Effector CD4-positive, alpha-beta T cell (primary cell): ENCODE measurements around the gene CISD2.
"Not testable (repeated sequence)": the region's sequence is repeated elsewhere in the genome, so short reads cannot be mapped to it uniquely, and the experiment has no call there.

ENCODE experiments used
- DNase-seq: peaks from one replicate; pipeline ENCODE4 v3.0.0-alpha.2; 2020
- total RNA-seq: gene quantifications from one replicate; lab custom pipeline; 2026; lab: John Stamatoyannopoulos, UW

The CISD2 gene, protein sequence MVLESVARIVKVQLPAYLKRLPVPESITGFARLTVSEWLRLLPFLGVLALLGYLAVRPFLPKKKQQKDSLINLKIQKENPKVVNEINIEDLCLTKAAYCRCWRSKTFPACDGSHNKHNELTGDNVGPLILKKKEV
- 18.6 reads per million, percentile 45 among the genes with 10 or more reads in this experiment for total RNA-seq

DNA sequence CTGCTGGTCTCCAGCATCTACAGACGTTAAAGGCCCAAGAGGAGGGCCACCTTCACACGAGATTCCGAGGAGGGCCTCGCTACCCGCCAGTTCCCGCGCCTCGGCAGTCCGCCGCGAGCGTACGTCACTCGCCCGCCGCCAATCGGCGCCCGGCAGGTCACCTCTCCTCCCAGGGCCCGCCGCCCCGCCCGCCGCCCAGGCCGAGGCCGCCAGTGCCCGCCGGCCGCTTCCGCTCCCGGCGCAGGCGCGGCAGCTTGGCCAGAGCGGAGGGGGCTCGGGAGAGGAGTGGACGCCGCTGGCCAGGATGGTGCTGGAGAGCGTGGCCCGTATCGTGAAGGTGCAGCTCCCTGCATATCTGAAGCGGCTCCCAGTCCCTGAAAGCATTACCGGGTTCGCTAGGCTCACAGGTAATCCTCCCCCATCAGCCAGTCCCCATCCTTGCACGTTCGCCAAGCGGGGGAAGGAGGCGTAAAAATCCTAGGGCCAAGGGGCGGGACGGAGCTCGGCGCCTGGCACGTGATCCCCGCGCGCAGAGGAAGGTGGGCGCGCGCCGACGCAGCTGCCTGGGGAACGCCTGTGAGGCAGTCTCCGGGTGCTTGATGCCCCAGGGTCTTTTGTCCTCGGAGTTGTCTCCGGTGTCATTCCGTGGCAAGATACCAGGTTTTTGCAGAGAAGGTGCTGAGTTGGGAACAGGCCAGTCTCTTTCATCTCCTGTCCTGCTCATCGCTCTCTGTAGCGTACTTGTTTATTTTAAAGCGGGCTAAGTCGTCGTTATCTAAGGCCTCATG, at the start of gene CISD2:
Gene CISD2 (plus strand): TSS at position 212 of the 788 bp plus-strand sequence. CDS start 93 bp downstream, at position 305.
- peak; percentile 86 for DNase-seq

DNA sequence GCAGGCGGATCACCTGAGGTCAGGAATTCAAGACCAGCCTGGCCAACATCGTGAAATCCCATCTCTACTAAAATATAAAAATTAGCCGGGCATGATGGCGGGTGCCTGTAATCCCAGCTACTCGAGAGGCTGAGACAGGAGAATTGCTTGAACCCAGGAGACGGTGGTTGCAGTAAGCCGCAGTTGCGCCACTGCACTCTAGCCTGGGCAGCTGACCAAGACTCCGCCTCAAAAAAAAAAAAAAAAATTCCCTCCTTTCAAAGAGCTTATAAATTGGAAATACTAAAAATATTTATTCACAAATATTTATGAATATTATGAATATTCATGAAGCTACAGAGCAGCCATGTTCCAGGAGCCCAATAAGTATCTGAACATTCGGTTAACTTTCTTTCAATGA, 49.7 kb upstream of the CISD2 start:
- DNase-seq, result not testable (repeated sequence)

DNA sequence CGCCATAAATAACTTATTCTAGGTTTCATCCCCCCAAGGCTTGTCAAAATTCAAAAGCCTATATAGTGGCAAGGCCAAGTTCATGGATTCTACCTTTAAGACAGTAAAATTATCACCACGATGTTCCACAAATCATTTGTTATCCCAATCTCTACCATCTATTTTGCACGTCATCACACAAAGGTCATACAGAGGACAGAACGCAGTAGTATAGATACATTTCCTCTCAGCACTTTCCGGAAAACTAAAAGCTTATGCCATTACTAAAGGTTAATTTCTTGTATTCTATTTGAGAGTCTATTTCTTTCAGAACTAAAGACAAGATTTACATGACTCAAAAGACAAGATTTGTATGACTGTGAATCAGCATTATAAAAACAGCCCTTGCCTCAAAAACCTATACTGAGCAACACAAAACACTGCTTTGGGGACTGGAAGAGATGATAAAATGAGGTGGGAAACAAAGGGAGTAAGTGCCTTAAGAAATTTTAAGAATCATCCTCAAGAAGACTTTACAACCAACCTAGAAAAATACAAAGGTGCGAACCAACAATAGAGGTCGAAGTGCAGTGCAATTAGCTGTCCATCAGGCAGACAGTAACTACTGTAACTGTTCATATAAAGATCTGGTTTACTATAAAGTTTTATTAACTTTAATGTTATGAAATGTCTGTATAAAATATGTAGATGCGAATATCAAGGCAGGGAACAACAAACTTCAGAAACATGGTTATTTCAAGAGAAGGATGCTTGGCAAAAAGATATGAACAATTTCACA, 49.0 kb upstream of the CISD2 start:
- peak; percentile 37 for DNase-seq

DNA sequence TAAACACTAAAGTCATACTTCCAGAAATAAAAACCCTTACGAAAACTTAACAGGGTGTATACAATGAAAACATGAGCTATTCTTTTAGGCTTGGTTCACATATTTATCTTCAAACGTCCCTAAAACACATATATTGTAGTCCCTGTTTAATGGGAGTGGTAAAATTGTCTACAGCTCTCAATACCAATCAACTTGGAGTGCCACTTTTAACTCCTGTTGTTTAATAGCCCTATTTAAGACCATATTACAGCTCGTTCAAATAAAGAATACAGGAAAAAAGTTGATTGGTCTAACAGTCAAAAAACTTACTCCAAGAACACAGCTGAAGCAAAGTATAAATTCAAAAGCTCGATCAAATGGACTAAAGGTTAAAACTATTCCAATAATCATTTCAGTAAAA, 45.3 kb upstream of the CISD2 start:
- DNase-seq, result no peak

DNA sequence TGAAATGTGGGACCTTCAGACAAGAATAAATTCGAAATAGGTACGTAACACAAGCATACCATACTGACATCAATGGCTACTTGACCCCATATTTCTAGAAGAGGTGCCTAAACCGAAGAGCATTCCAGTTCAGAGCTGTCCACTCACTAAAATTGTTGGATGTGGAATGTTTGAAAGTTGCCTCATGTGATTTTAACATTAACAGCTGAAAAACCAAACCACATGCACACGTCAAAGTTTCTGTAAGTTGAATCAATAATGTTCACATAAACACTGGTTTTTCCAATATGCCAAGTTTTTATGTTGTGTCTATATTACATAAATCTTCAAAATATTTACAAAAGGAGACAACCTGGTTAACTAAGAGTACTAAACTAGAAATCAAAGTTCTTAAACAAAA, 44.9 kb upstream of the CISD2 start:
- DNase-seq, result no peak

DNA sequence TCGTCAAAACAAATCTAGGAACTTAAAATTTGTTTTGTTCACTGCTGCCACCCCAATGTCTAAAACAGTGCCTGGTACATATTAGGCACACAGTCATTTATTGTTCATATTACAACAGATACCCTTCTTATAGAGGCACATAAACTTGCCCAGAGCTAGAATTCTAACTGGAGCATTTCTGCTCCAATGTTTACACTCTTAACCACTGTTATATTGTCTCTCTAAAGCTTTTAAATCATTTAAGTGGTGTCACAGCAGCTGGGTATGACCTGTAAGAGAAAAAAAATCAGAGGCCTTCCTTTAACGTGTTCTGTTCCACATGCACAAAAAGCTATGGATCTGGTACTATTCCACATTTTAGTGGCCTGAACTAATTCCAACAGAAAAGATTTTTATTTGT, 44.4 kb upstream of the CISD2 start:
- no peak for DNase-seq

DNA sequence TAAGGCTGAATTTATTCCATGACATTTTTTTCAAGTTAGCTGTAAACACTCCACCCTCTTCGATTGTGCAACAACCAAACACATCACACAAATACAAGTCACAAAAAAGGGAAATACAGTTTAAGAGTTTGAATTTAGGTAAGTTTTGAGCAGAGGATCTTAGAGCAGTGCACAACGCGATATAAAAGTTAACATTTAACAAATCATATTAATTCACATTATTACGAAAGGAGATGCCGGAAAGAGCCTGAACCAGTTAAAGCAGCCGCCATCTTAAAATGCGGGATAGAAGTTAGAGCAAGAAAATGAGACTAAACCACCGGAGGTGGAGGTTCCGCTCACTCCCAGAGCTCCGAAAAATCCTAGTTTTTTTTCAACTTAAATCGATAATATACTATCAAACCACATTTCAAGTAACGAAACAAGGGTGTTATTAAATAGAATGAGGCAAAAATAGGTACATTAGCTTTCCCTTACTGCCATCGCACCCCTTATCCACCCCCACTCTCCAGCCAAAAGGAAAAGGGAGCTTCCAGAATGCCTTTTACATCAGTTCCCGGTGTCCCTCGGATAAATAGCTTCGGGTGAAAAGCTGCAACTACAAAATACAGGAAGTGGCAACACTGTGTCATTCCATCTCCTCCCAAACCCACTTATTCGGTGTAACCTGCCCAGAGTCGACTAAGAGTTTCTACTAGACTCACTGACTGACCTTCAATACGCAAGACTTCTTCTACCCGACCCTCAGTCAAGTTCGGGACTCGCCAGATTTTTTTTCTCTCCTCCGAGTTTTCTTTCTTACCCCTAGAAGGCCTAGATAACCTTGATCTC, 43.3 kb upstream of the CISD2 start:
- DNase-seq, result peak; percentile 7

DNA sequence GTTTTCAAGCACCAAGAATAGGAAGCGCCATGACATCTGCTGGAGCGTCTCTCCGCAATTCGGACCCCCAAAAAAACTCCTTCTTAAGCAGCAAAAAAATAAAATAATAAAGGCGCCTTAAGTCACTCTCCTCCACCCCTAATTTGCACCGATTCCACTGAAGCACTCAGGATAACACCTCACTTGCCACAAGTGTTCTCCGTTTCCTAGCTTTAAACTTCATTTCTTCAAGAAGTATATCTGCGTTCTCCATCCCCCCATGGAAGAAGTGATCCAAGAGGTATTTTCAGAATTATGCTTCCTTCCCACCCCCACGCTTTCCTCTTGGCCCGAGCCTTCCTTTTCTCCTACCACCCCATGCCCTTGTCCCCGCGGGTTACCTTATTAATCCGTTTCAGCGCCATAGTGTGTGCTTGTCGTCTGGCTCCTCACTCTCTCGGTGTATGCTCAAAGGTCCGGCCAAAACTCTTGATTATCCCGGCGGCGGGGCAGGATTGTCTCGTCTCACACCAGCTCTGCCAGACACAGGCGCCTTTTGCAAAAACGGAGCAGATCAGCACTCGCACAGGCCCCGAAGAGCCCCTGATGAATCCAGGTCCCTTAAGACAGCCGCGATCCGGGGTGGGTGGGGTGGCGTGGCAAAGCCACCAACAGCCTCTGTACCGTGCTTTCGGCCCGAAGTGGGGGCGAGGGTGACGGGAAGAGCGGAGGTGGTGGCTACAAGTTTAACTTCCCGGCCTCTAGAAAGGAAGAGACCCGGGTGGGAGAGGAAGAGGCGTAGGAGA, 42.5 kb upstream of the CISD2 start:
- no peak for DNase-seq

DNA sequence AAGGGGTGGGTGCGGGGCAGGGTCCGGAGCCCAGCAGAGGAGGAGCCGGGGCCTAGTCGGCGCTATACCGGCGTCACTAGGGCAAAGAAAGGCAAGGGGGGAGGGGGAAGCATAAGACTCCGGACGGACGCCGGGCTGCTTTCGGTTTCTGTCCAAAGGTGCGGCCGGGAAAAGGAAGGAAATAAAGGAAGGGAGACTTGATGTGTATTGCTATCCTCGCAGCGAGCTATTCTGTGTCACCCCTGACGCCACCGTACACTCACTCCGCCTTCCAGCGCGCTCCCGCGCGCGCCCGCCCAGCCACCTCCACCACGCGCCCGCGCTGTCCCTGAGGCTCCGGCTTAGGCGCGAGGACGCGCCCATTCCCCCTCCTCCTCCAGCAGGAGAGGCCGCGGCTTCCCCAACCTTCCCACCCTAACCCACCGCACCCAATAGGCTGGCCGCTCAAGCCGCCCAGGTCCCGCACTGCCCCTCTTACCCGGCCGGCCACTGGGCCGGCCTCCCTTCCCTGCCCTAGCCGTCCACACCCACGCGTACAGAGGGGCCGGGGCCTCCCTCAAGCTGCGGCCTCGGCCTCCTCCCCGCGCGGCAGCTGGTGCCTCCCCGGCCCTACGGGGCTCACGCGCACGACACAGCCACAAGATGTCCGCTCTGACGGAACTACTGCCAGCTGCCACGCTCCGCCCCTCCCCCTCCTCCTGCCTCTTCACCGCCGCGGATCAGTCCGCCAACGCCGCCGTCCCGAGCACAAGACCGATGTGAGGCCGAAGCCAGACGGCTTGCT, 41.7 kb upstream of the CISD2 start, which contains the start of gene UBE2D3:
Gene UBE2D3 (minus strand): TSS at position 662 of the 784 bp plus-strand sequence. CDS start 1,043 bp downstream, outside the sequence.
- peak; percentile 92 for DNase-seq

DNA sequence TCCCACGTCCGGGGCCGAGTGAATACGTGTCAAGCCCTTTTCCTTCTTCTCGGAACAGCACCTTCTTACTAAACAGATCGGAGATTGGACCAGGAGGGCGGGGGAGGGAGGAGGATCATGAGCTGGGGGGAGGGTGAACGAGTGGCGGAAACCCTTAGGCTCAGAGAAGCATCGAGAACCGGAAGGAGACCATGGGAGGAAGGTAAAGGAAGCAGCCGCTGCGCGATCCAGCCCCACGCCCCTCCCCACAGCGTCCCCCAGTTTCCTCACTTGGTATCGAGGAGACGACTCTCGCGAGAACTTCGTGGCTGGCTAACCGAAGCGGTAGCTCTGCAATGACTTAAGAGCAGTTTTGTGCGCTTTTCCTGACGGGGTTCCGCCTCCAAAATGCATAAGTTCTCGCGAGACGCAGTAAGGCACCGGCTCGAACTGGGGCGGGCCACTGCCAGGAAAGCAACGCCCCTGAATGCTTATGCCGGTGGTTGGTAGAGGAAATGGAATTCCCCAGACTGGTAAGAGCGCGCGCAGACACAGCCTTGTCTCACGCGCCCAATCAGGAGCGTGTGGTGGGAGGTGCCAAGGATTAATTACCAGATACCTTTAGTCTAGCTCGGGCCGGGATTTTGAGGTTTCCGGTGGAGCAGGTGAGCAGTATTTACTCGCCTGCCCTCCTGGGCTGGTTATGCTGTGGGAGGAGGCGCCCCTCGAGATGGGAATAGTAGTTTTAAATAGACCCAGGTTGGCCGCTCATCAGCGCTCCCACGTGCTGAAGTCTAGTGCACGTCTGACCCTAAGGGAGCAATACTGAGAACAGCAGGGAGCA, 40.9 kb upstream of the CISD2 start:
- DNase-seq, result peak; percentile 100

DNA sequence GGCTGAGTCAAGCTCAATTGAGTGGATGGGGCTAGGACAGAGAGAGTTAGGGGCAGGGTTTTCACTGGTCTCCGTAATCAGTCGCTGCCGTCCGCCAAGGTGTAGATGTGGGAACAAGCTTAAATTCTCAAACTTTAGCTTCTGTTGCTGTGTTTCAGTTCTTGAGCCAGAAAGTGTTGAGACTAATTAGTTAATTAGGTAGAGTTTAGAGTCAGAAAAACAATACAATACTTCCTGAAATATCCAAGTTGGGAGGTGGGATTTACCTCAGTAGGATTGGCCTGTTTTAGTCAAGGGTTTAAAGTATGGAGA, 40.3 kb upstream of the CISD2 start:
- DNase-seq, result no peak

DNA sequence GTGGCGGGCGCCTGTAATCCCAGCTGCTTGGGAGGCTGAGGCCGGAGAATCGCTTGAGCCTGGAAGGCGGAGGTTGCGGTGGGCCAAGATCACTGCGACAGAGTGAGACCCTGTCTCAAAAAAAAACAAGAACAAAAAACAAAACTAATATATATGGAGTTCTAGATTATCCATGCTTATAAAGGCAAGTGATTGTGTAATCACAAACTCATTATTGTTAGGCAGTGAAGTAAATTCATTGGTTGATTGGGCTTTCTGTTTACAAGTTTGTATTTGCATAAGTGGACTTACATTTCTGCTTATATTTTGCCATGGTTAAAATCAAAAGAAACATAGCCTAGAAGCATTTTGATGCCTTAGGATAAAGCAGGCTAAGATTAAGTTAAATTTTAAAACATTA, 39.0 kb upstream of the CISD2 start:
- DNase-seq, result no peak

DNA sequence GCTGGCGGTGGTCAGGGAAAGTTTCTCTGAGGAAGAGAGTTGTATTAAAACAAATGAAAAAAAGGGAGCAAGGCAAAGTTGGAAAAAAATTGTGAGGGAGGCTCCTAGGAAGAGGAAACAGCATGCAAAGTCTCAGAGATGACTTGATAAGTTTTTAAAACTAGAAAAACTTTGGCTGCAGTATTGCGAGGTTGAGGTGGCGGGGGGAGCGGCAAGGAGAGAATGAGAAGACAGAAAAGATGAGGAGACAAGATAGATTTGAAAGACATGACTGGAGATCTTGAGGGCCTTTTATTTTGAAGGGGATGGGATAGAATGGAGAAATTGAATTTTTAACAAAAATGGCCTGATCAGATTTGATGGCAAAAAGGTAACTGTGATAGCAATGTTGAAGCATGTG, 36.7 kb upstream of the CISD2 start:
- DNase-seq, result no peak

DNA sequence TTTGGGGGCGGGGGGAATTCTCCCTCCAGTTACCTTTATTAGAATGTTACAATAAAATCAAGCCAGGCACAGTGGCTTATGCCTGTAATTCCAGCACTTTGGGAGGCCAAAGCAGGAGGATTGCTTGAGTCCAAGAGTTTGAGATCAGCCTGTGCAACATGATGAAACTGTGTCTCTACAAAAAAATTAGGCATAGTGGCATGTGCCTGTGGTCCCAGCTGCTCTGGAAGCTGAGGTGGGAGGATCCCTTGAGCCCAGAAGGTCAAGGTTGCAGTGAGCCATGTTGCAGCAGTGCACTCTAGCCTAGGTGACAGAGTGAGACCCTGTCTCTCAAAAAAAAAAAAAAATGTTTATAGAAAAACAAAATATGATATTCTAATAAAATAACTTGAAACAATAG, 36.1 kb upstream of the CISD2 start:
- no peak for DNase-seq

DNA sequence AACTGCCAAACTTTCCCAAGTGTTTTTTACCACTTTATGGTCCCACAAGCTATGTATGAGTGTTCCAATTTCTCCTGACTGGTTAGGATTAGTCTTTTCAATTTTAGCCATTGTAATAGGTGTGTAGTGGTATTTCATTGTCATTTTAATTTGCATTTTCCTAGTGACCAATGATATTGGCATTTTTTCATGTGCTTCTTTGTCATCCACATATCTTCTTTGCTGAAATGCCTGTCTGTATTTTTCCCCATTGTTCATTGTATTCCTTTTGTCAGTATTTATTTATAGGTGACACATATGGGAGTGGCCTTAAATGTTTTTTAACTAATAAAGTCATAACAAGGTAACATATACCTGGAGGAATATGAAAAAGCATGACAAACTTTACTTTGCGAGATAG, 32.2 kb upstream of the CISD2 start:
- no peak for DNase-seq

DNA sequence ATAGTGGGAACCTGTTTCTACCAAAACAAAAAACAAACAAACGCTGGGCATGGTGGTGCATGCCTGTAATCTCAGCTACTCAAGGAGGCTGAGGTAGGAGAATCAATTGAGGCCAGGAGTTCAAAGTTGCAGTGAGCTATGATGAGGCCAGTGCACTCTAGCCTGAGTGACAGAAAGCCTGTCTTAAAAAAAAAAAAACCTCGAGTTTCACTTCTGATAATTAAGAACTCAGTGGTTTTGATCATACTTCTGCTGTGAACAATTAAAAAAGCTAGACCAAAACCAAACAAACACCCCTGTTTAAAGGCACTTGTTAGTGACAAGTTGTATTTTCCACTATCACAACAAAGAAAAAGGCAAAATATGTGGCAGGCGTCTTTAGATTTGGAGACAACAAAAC, 26.4 kb upstream of the CISD2 start:
- no peak for DNase-seq

DNA sequence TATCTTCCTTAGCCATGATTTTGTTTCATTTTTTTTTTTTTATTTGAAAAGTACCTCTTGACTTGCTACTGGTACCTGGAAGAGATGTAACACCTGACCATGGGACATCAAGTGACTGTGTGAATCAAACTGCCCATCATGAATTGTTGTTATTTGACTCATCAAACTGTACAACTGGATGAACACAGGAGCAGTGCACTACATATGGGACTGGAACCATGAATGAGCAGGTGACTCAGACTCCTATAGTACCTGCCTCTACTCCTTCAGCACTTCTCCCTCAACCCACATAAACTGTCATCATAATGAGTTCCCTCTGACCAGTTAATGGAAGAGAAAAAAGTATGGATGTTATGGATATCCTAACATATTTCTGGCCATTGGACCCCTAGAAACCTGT, 25.5 kb upstream of the CISD2 start:
- no peak for DNase-seq

DNA sequence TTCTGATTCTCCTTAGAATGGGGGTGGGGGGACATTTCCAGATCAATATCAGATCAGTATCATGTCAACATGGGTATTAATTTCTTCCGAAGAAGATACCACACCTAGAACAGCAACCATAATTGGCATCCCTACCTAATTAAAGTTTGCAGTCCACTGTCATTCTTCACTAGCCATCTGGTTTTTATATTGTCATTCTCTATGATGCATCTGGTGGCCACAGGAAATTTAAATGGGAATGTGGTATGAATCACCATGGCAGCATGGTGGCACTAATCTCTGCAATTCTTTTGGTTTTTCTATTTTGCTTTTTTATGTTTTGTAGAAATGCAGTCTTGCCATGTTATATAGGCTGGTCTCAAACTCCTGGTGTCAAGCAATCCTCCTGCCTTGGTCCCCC, 24.9 kb upstream of the CISD2 start:
- no peak for DNase-seq

DNA sequence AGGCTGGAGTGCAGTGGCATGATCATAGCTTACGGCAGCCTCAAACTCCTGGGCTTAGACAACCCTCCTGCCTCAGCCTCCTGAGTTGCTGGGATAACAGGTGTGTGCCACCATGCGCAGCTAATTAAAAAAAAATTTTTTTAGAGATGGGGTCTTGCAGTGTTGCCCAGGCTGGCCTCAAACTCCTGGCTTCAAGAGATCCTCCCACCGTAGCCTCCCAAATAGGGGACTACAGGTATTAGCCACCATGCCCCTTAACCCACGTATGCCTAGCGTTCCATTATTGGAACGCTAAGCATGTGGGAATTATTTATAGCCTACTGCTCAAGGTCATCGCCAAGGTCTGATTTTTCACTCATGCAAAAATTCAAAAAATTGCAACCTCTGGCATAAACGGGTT, 21.1 kb upstream of the CISD2 start:
- no peak for DNase-seq

DNA sequence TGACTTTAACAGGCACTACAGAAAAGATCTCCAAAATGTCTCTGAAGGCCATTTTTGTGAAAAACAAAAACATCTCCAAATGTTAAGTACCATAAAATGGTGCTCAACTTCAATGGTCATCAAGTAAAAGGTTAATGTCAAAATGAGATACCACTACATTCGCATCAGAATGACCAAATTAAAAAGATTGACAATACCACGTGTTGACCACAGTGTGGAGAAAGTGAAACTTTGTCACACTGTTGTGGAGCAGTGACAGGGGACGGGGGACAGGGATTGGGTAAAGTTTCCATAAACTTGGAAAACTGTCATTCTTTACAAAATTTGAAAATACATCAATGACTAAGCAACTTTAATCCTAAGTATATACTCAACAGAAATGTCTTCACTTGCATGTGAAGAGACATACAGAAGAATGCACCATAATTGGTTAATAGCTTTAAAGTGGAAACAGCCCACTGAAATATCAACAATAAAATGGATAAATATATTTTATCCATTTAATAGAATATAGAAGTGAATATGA, 19.1 kb upstream of the CISD2 start:
- DNase-seq, result no peak
